ENCODE measurements around the gene MYO10. TPM values are rescaled to one million over a fixed set of nuclear protein-coding genes. Genes with fewer than 3 reads are reported as not detected.

Gene MYO10
- total RNA-seq, 1 donor from 2014 or later, result 67.0 TPM

GRCh38 chr5:16965581-16965980 is 29.5 kb upstream of the MYO10 start:
- TF ChIP-seq CTCF (IDR thresholded peaks at IDR 0.05), result no peak
- Histone ChIP-seq H3K4me3 (no peak overlapping the region), H3K9me3 (no peaks in the 10 kb centered on the region)

GRCh38 chr5:16963821-16964220 is 27.7 kb upstream of the MYO10 start:
- no peaks in the 10 kb centered on the region for H3K27me3 ChIP-seq
- H3K4me1 ChIP-seq, result no peaks in the 10 kb centered on the region
- ATAC-seq (no peak), DNase-seq (no peak)
- no peak for TF ChIP-seq CTCF (IDR thresholded peaks at IDR 0.05)
- H3K36me3 ChIP-seq, result no peaks in the 10 kb centered on the region
- intact Hi-C loops (cut with DNase I), result no loop called here
- H3K4me3 ChIP-seq, result no peak overlapping the region
- H3K9me3 ChIP-seq, result no peaks in the 10 kb centered on the region
- no peak overlapping the region for H3K27ac ChIP-seq

More at GRCh38 chr5:16965581-16965980, 29.5 kb upstream of the MYO10 start:
- ATAC-seq (no peak), DNase-seq (no peak)
- H3K4me1 ChIP-seq, result no peaks in the 10 kb centered on the region
- intact Hi-C loops (cut with DNase I), result no loop called here
- no peaks in the 10 kb centered on the region for H3K36me3 ChIP-seq
- no peak overlapping the region for H3K27ac ChIP-seq
- no peaks in the 10 kb centered on the region for H3K27me3 ChIP-seq

GRCh38 chr5:16961131-16961530 is 25.0 kb upstream of the MYO10 start:
- no peak overlapping the region for H3K27ac ChIP-seq
- DNase-seq (no peak), ATAC-seq (no peak)
- no peaks in the 10 kb centered on the region for H3K27me3 ChIP-seq
- intact Hi-C loops (cut with DNase I), result no loop called here
- H3K4me1 ChIP-seq, result no peaks in the 10 kb centered on the region
- no peak for TF ChIP-seq CTCF (IDR thresholded peaks at IDR 0.05)
- no peak overlapping the region for H3K4me3 ChIP-seq
- no peaks in the 10 kb centered on the region for H3K36me3 ChIP-seq
- H3K9me3 ChIP-seq, result no peaks in the 10 kb centered on the region

GRCh38 chr5:16957304-16958196 is 21.5 kb upstream of the MYO10 start:
- DNase-seq (no peak), ATAC-seq (no peak)
- intact Hi-C loops (cut with DNase I), result no loop called here

GRCh38 chr5:16953729-16954128 is 17.6 kb upstream of the MYO10 start:
- Histone ChIP-seq H3K4me1 (no peaks in the 10 kb centered on the region), H3K36me3 (no peaks in the 10 kb centered on the region), H3K9me3 (no peaks in the 10 kb centered on the region), H3K27me3 (no peaks in the 10 kb centered on the region), H3K27ac (no peak overlapping the region), H3K4me3 (no peak overlapping the region)
- ATAC-seq (no peak), DNase-seq (no peak)
- intact Hi-C loops (cut with DNase I), result no loop called here
- TF ChIP-seq CTCF (IDR thresholded peaks at IDR 0.05), result no peak

More at GRCh38 chr5:16957304-16958196, 21.5 kb upstream of the MYO10 start:
- Histone ChIP-seq H3K36me3 (no peaks in the 10 kb centered on the region), H3K27ac (no peak overlapping the region), H3K9me3 (no peaks in the 10 kb centered on the region), H3K27me3 (no peaks in the 10 kb centered on the region), H3K4me1 (no peaks in the 10 kb centered on the region), H3K4me3 (no peak overlapping the region)
- TF ChIP-seq CTCF (IDR thresholded peaks at IDR 0.05), result no peak
